ENCODE results near the gene DDC. TPM values are rescaled to one million over a fixed set of nuclear protein-coding genes. Genes with fewer than 3 reads are reported as not detected.

Gene DDC
- total and polyA plus RNA-seq, 4 donors = 0.23 to 3.1 (median 1.6) TPM

- H3K9ac ChIP-seq (ENCODE audit: insufficient read depth in 1 of 2, low read length in 2 of 2) = no peak overlapping the region
- ATAC-seq (ENCODE audit: insufficient read depth, low FRiP score) (no peak), DNase-seq (no peak)
- WGBS, 2 donors = 91 to 96% methylated on average over 1 of the region's 1 CpG
- no peak overlapping the region for H3K27ac ChIP-seq (ENCODE audit: low read depth in 1 of 2, low read length in 1 of 2)
- no peaks in the 10 kb centered on the region for H3K9me3 ChIP-seq (ENCODE audit: control insufficient read depth in 4 of 4, insufficient read depth in 3 of 4, low read length in 3 of 4)
- H3K36me3 ChIP-seq (ENCODE audit: control insufficient read depth in 4 of 4, insufficient read depth in 4 of 4, low read length in 4 of 4) = no peaks in the 10 kb centered on the region
- TF ChIP-seq CTCF (IDR thresholded peaks at IDR 0.05; ENCODE audit: control extremely low read depth, extremely low read depth) = no peak
- H3K27me3 ChIP-seq (ENCODE audit: control insufficient read depth in 3 of 3, insufficient read depth in 3 of 3, low read length in 2 of 3) = no peaks in the 10 kb centered on the region
- no peak overlapping the region for H3K4me3 ChIP-seq
- H3K4me1 ChIP-seq (ENCODE audit: control insufficient read depth in 5 of 5, insufficient read depth in 5 of 5, low read length in 5 of 5) = peaks cover 0 to 3% (median 2%) of the 10 kb centered on the region in 5 donors
These were observed 73.3 kb downstream of the DDC start for GRCh38 chr7:50491943-50492342.

GRCh38 chr7:50491209-50491608, 74.0 kb downstream of the DDC start:
- no peak overlapping the region for H3K9ac ChIP-seq (ENCODE audit: insufficient read depth in 1 of 2, low read length in 2 of 2)
- WGBS, 2 donors = 73 to 81% methylated on average over 5 of the region's 5 CpGs
- no peaks in the 10 kb centered on the region for H3K9me3 ChIP-seq (ENCODE audit: control insufficient read depth in 4 of 4, insufficient read depth in 3 of 4, low read length in 3 of 4)
- no peak overlapping the region for H3K27ac ChIP-seq (ENCODE audit: low read depth in 1 of 2, low read length in 1 of 2)
- no peak overlapping the region for H3K4me3 ChIP-seq
- H3K36me3 ChIP-seq (ENCODE audit: control insufficient read depth in 4 of 4, insufficient read depth in 4 of 4, low read length in 4 of 4) = no peaks in the 10 kb centered on the region
- no peak for ATAC-seq (ENCODE audit: insufficient read depth, low FRiP score)
- no peaks in the 10 kb centered on the region for H3K27me3 ChIP-seq (ENCODE audit: control insufficient read depth in 3 of 3, insufficient read depth in 3 of 3, low read length in 2 of 3)
- no peak for DNase-seq
- H3K4me1 ChIP-seq (ENCODE audit: control insufficient read depth in 5 of 5, insufficient read depth in 5 of 5, low read length in 5 of 5) = peaks cover 0 to 2% (median 0%) of the 10 kb centered on the region in 5 donors
- TF ChIP-seq CTCF (IDR thresholded peaks at IDR 0.05; ENCODE audit: control extremely low read depth, extremely low read depth) = no peak

GRCh38 chr7:50488379-50488778, 76.8 kb downstream of the DDC start:
- TF ChIP-seq CTCF (IDR thresholded peaks at IDR 0.05; ENCODE audit: control extremely low read depth, extremely low read depth) = no peak
- no peak overlapping the region for H3K9ac ChIP-seq (ENCODE audit: insufficient read depth in 1 of 2, low read length in 2 of 2)
- no peaks in the 10 kb centered on the region for H3K9me3 ChIP-seq (ENCODE audit: control insufficient read depth in 4 of 4, insufficient read depth in 3 of 4, low read length in 3 of 4)
- H3K27ac ChIP-seq (ENCODE audit: low read depth in 1 of 2, low read length in 1 of 2) = no peak overlapping the region
- ATAC-seq (ENCODE audit: insufficient read depth, low FRiP score) (no peak), DNase-seq (no peak)
- H3K4me3 ChIP-seq = no peak overlapping the region
- no peaks in the 10 kb centered on the region for H3K4me1 ChIP-seq (ENCODE audit: control insufficient read depth in 5 of 5, insufficient read depth in 5 of 5, low read length in 5 of 5)
- no peaks in the 10 kb centered on the region for H3K36me3 ChIP-seq (ENCODE audit: control insufficient read depth in 4 of 4, insufficient read depth in 4 of 4, low read length in 4 of 4)
- H3K27me3 ChIP-seq (ENCODE audit: control insufficient read depth in 3 of 3, insufficient read depth in 3 of 3, low read length in 2 of 3) = no peaks in the 10 kb centered on the region

- WGBS, 2 donors = 95 to 96% methylated on average over 1 of the region's 1 CpG
- Histone ChIP-seq H3K4me3 (no peak overlapping the region), H3K9ac (ENCODE audit: insufficient read depth in 1 of 2, low read length in 2 of 2) (no peak overlapping the region), H3K9me3 (ENCODE audit: control insufficient read depth in 4 of 4, insufficient read depth in 3 of 4, low read length in 3 of 4) (no peaks in the 10 kb centered on the region), H3K27ac (ENCODE audit: low read depth in 1 of 2, low read length in 1 of 2) (no peak overlapping the region), H3K36me3 (ENCODE audit: control insufficient read depth in 4 of 4, insufficient read depth in 4 of 4, low read length in 4 of 4) (no peaks in the 10 kb centered on the region), H3K4me1 (ENCODE audit: control insufficient read depth in 5 of 5, insufficient read depth in 5 of 5, low read length in 5 of 5) (no peaks in the 10 kb centered on the region), H3K27me3 (ENCODE audit: control insufficient read depth in 3 of 3, insufficient read depth in 3 of 3, low read length in 2 of 3) (no peaks in the 10 kb centered on the region)
- TF ChIP-seq CTCF (IDR thresholded peaks at IDR 0.05; ENCODE audit: control extremely low read depth, extremely low read depth) = no peak
- ATAC-seq (ENCODE audit: insufficient read depth, low FRiP score) = no peak
- DNase-seq = no peak
These were observed 78.7 kb downstream of the DDC start for GRCh38 chr7:50486512-50486911.
